DOHH2 (cell line): ENCODE measurements around the gene TRAPPC4.

Experiments used
- EZH2phosphoT487 ChIP-seq: fragments of 200-600 bp; sonication (generic); IDR thresholded peaks from 2 replicates; pipeline ENCODE4 v1.6.1; 2017; ENCODE audit warnings: borderline replicate concordance, mild to moderate bottlenecking, antibody characterized with exemption, low read length, moderate library complexity, mixed read lengths
- TF ChIP-seq, protein P1 (sequence below): fragments of 200-600 bp; sonication (generic); IDR thresholded peaks from one replicate; pipeline ENCODE4 v1.5.1; 2014; ENCODE audit warnings: antibody characterized with exemption, mild to moderate bottlenecking, low read depth, low read length; ENCODE audit not compliant: poor library complexity, severe bottlenecking

DNA sequence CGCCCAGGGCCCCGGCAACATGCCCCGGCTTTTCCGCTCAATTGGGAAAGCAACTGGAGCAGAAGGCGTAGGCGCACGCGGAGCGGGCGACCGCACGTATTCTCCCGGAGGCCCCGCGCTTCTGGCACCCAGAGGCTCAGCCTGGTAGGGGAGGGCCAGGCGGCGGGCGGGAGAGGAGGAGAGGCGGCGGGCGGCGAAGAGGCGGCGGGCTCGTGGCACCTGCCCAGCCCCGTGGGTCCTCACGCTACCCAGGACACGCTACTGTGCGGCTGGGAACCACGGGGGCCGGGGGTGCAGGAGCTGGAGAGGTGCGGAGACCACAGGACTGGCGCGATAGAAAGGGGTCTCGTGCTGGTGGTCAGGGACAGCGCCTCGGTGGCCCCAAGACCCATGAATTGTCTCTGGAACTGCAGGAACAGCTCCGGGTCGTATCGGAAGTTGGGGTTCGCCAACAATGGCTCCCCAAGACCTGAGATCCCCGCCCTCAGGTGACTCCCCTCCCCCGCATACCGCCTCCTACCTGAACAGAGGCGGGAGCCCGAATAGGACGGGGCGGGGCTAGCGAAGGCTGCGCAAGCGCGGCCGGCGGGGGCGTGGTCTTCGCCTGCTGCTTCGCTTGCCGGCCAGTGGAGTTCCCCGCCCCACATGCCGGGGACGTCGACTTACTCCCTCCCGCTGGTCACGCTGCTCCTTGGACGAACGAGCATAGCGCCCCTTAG is 11.9 kb downstream of the TRAPPC4 start, which contains the start of gene SLC37A4:
- TF ChIP-seq, protein P1, sequence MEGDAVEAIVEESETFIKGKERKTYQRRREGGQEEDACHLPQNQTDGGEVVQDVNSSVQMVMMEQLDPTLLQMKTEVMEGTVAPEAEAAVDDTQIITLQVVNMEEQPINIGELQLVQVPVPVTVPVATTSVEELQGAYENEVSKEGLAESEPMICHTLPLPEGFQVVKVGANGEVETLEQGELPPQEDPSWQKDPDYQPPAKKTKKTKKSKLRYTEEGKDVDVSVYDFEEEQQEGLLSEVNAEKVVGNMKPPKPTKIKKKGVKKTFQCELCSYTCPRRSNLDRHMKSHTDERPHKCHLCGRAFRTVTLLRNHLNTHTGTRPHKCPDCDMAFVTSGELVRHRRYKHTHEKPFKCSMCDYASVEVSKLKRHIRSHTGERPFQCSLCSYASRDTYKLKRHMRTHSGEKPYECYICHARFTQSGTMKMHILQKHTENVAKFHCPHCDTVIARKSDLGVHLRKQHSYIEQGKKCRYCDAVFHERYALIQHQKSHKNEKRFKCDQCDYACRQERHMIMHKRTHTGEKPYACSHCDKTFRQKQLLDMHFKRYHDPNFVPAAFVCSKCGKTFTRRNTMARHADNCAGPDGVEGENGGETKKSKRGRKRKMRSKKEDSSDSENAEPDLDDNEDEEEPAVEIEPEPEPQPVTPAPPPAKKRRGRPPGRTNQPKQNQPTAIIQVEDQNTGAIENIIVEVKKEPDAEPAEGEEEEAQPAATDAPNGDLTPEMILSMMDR, result no peak
- no peak for TF ChIP-seq EZH2phosphoT487
